Gastroesophageal sphincter (tissue), 3 donors: ENCODE measurements around the gene MLH3.

ENCODE experiments used
- POLR2A ChIP-seq, 2 donors: fragments of 450-650 bp; IDR thresholded peaks; one replicate each; pipeline ENCODE4 v1.6.1; 2017; ENCODE audit warnings: antibody characterized with exemption in 2 of 2, mild to moderate bottlenecking in 2 of 2, moderate library complexity in 1 of 2
- TF ChIP-seq, protein P1 (sequence below), 4 experiments: fragments of 200-600 bp in 2 of 4; fragments of 450-650 bp in 2 of 4; sonication (generic) in 1 of 4; IDR thresholded peaks; one replicate each; pipeline ENCODE4 v1.5.1; 2017 to 2019; ENCODE audit warnings: antibody characterized with exemption in 4 of 4, mild to moderate bottlenecking in 2 of 4, moderate library complexity in 2 of 4

DNA sequence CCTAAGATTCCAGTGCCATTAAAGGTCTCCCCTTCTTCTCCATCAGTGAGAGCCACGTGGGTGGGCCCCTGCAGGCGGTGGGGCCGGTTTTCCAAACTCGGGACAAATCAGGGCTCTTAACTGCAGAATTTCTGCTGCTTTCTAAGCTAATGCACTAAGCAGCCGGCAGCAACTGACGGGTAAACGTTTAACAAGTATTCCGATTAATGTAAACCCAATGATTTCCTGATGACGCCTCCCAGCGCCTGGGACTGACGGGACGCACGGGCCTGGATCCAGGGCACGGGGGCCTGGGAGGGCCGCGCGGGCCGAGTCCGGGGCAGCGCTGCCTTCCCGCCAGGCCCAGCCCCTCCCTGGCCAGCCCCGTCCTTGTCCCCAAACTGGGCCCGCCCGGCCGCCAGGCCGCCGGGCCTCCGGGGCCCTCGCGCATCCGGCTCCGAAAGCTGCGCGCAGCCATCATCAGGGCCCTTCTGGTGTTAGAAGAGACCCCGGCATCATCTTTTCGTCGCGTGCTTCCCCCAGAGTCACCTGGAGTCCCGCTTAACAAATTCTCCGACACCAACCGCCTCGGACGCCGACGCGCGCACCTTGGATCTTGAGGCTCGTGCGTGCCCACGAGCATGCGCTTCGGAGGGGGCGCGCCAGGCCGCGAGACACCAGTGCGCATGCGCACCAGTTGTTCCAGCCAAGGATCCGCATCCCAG, at the start of gene MLH3:
- TF ChIP-seq, protein P1, sequence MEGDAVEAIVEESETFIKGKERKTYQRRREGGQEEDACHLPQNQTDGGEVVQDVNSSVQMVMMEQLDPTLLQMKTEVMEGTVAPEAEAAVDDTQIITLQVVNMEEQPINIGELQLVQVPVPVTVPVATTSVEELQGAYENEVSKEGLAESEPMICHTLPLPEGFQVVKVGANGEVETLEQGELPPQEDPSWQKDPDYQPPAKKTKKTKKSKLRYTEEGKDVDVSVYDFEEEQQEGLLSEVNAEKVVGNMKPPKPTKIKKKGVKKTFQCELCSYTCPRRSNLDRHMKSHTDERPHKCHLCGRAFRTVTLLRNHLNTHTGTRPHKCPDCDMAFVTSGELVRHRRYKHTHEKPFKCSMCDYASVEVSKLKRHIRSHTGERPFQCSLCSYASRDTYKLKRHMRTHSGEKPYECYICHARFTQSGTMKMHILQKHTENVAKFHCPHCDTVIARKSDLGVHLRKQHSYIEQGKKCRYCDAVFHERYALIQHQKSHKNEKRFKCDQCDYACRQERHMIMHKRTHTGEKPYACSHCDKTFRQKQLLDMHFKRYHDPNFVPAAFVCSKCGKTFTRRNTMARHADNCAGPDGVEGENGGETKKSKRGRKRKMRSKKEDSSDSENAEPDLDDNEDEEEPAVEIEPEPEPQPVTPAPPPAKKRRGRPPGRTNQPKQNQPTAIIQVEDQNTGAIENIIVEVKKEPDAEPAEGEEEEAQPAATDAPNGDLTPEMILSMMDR (IDR thresholded peaks at IDR 0.05): peak in 2 of 4 experiments; percentile 8 to 23
- TF ChIP-seq POLR2A (IDR thresholded peaks at IDR 0.05): peak; percentile 55 to 57
